Endothelial cell of umbilical vein (primary cell): ENCODE data around the gene SNCA. TPM values are rescaled to one million over a fixed set of nuclear protein-coding genes. Genes with fewer than 3 reads are reported as not detected.

Experiments
- BruUV-seq: library from RNA; stranded (reverse); fragments of 400-500 nt; replicated peaks from 2 replicates; lab custom pipeline; 2021; lab: Mats Ljungman, UMichigan
- CTCF ChIA-PET: fragments of 300-600, 350-600 bp; sonication (Branson Sonifier 250); formaldehyde crosslinking; loops from one replicate; lab custom pipeline; 2021; ENCODE audit warnings: antibody characterized with exemption, inconsistent platforms; lab: Charles Lee
- POLR2A ChIA-PET: fragments of 300-600, 350-600 bp; sonication (Branson Sonifier 250); formaldehyde crosslinking; loops from one replicate; lab custom pipeline; 2021; ENCODE audit warnings: antibody characterized with exemption, inconsistent platforms; lab: Charles Lee
- DNase-seq: peaks from one replicate; pipeline ENCODE4 v3.0.0-alpha.2; 2011; ENCODE audit warnings: low read depth, low spot score
- FAIRE-seq: peaks from 2 replicates; lab custom pipeline; 2011; peaks lifted over from hg19 to GRCh38; lab: Jason Lieb, UNC
- H2AFZ ChIP-seq: 2 replicates; pipeline ENCODE4 v1.6.0; 2012; ENCODE audit warnings: low read depth, low read length, control low read depth, inconsistent platforms
- H3K27ac ChIP-seq: 2 replicates; pipeline ENCODE4 v1.5.1; 2011; ENCODE audit warnings: low read depth, mild to moderate bottlenecking, control low read depth, low read length, moderate library complexity; ENCODE audit not compliant: insufficient read depth
- H3K27me3 ChIP-seq, 2 experiments: 2 replicates each; pipeline versions ENCODE4 v1.6.0 to v1.6.1; 2011; ENCODE audit warnings: low read length in 2 of 2, mixed read lengths in 1 of 2; ENCODE audit not compliant: control insufficient read depth in 2 of 2, insufficient read depth in 2 of 2
- H3K36me3 ChIP-seq, 2 experiments: 2 replicates in 1 of 2; 3 replicates in 1 of 2; pipeline ENCODE4 v1.5.1; 2011; ENCODE audit warnings: low read length in 2 of 2, mild to moderate bottlenecking in 1 of 2, moderate library complexity in 1 of 2; ENCODE audit not compliant: control insufficient read depth in 2 of 2, insufficient read depth in 2 of 2; ENCODE audit errors: extremely low read depth in 1 of 2
- H3K4me1 ChIP-seq: 3 replicates; pipeline ENCODE4 v1.5.1; 2011; ENCODE audit warnings: mild to moderate bottlenecking, low read length; ENCODE audit not compliant: control insufficient read depth, insufficient read depth; ENCODE audit errors: extremely low read depth
- H3K4me2 ChIP-seq: 2 replicates; pipeline ENCODE4 v1.6.1; 2011; ENCODE audit warnings: low read length, control low read depth, mixed read lengths; ENCODE audit not compliant: insufficient read depth
- H3K4me3 ChIP-seq, 3 experiments: fragments of 200-600 bp in 1 of 3; sonication (generic), shearing (Covaris generic) in 1 of 3; replicated peaks in 1 of 3; 2 replicates each; pipeline ENCODE4 v1.5.1; 2011 to 2016; ENCODE audit warnings: control low read depth in 3 of 3, low read length in 3 of 3, mild to moderate bottlenecking in 2 of 3, inconsistent platforms in 1 of 3, low read depth in 1 of 3, moderate library complexity in 1 of 3; ENCODE audit not compliant: insufficient read depth in 1 of 3
- H3K79me2 ChIP-seq: 2 replicates; pipeline ENCODE4 v1.6.0; 2012; ENCODE audit warnings: low read length, inconsistent platforms; ENCODE audit not compliant: control insufficient read depth, insufficient read depth
- H3K9ac ChIP-seq: replicated peaks from 2 replicates; pipeline ENCODE3; 2011; ENCODE audit warnings: low read length, control low read depth; ENCODE audit not compliant: insufficient read depth; ENCODE audit errors: extremely low read depth
- H3K9me1 ChIP-seq: replicated peaks from 3 replicates; pipeline ENCODE4 v1.6.0; 2011; ENCODE audit warnings: mild to moderate bottlenecking, low read length; ENCODE audit not compliant: control insufficient read depth, insufficient read depth; ENCODE audit errors: extremely low read depth
- H3K9me3 ChIP-seq: replicated peaks from 2 replicates; pipeline ENCODE4 v1.5.1; 2012; ENCODE audit warnings: low read length, inconsistent platforms; ENCODE audit not compliant: control insufficient read depth, insufficient read depth
- H4K20me1 ChIP-seq: replicated peaks from 2 replicates; pipeline ENCODE3; 2011; ENCODE audit warnings: mild to moderate bottlenecking, low read length; ENCODE audit not compliant: control insufficient read depth, insufficient read depth; ENCODE audit errors: extremely low read depth
- EZH2 ChIP-seq: IDR thresholded peaks from 2 replicates; pipeline ENCODE4 v1.6.1; 2012; ENCODE audit warnings: borderline replicate concordance, low read depth, mild to moderate bottlenecking, moderate library complexity, low read length, inconsistent platforms; ENCODE audit not compliant: severe bottlenecking
- FOS ChIP-seq: IDR thresholded peaks from 2 replicates; pipeline ENCODE4 v1.6.1; 2011; ENCODE audit warnings: mild to moderate bottlenecking, low read length, moderate library complexity, borderline replicate concordance; ENCODE audit not compliant: insufficient read depth
- GATA2 ChIP-seq: IDR thresholded peaks from 2 replicates; pipeline ENCODE4 v1.7.0; 2011; ENCODE audit warnings: low read depth, mild to moderate bottlenecking, moderate library complexity, mixed read lengths, low read length; ENCODE audit not compliant: insufficient read length, insufficient read depth
- JUN ChIP-seq: IDR thresholded peaks from 2 replicates; pipeline ENCODE4 v1.6.1; 2011; ENCODE audit warnings: borderline replicate concordance, low read depth; ENCODE audit not compliant: insufficient read length, insufficient read depth
- MYC ChIP-seq: IDR thresholded peaks from one replicate; pipeline ENCODE4 v1.6.1; 2011; ENCODE audit warnings: mild to moderate bottlenecking, low read depth, low read length
- POLR2A ChIP-seq: IDR thresholded peaks from 2 replicates; pipeline ENCODE4 v1.6.1; 2012; ENCODE audit warnings: low read depth, mild to moderate bottlenecking, control low read depth, low read length
- POLR2AphosphoS5 ChIP-seq: IDR thresholded peaks from 2 replicates; pipeline ENCODE4 v1.6.1; 2012; ENCODE audit warnings: low read depth, mild to moderate bottlenecking, control low read depth, low read length, moderate library complexity; ENCODE audit not compliant: insufficient read depth
- dilution Hi-C: fragments of 300-500 bp; cut with MboI; formaldehyde crosslinking; loops from one replicate; pipeline ENCODE4 v1.15.0; 2019; ENCODE audit warnings: low sequenced_read_pairs; ENCODE audit not compliant: extremely low pct_ligation_motif_present
- intact Hi-C: fragments of 100-400 bp; cut with micrococcal nuclease; formaldehyde crosslinking; loops from one replicate; pipeline ENCODE4 v1.10.0; 2022
- polyA plus RNA-seq, 4 experiments: library from polyadenylated mRNA; depleted of rRNA in 3 of 4; stranded (reverse) in 3 of 4; unstranded in 1 of 4; fragments of >200 nt; gene quantifications; 2 replicates each; pipeline versions ENCODE4 v1.2.1 to v1.2.3, GENCODE V29; 2011 to 2012; ENCODE audit warnings: missing spikeins in 1 of 4
- total RNA-seq: library from RNA; stranded (reverse); gene quantifications from 2 replicates; pipeline ENCODE4 v1.2.3, GENCODE V29; 2021
- TF ChIP-seq, protein P1 (sequence below): IDR thresholded peaks from 2 replicates; pipeline ENCODE4 v1.6.1; 2011; ENCODE audit not compliant: insufficient read depth, insufficient read length
- TF ChIP-seq, protein P2 (sequence below), 2 donors: IDR thresholded peaks; 1 replicate in 1 of 2; 2 replicates in 1 of 2; pipeline ENCODE4 v1.5.1; 2011; ENCODE audit warnings: low read length in 2 of 2, mild to moderate bottlenecking in 2 of 2, moderate library complexity in 2 of 2, control low read depth in 1 of 2, inconsistent platforms in 1 of 2, low read depth in 1 of 2; ENCODE audit not compliant: insufficient read depth in 1 of 2; ENCODE audit errors: extremely low read depth in 1 of 2

SNCA gene
- total and polyA plus RNA-seq, 2 donors (not counting 3 experiments of a cell fraction or from before 2014, with no cell fraction given), result 76.8 to 116 TPM

DNA sequence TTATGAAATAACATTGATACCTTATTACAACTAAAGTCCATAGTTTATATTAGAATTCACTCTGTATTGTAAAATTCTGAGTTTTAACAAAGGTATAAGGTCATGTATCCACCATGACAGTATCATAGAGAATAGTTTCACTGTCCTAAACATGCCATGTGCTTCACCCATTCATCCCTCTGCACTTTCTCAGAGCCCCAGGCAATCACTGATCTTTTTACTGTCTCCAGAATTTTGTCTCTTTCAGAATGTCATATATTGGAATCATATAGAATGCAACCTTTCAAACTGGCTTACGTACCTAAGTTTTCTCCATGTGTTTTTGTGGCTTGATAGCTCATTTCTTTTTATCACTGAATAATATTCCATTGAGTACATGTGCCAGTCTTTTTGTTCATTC, 33.9 kb downstream of the SNCA start:
- Histone ChIP-seq H3K4me3 (no peak overlapping the region), H3K27ac (no peak overlapping the region), H2AFZ (no peak overlapping the region), H3K9me1 (no peaks in the 10 kb centered on the region), H3K4me2 (no peak overlapping the region), H3K9me3 (no peaks in the 10 kb centered on the region), H4K20me1 (no peaks in the 10 kb centered on the region), H3K4me1 (peaks cover 39% of the 10 kb centered on the region), H3K9ac (no peak overlapping the region), H3K79me2 (peaks cover 36% of the 10 kb centered on the region), H3K27me3 (no peaks in the 10 kb centered on the region), H3K36me3 (peaks cover 0 to 2% of the 10 kb centered on the region in 2 experiments)
- ChIA-PET CTCF (interaction anchor here (1.2 to 1.5 kb wide), 2 partner anchors 13 to 18 kb away, joined by 3 to 4 read pairs; no protein-coding TSS in a partner anchor), POLR2A (no interaction called here)
- no TSS peak for BruUV-seq
- DNase-seq (no peak), FAIRE-seq (no peak)
- TF ChIP-seq MYC, result no peak
- no peak for TF ChIP-seq FOS
- no peak for TF ChIP-seq JUN
- intact Hi-C loops, result no loop called here
- dilution Hi-C loops, result no loop called here

DNA sequence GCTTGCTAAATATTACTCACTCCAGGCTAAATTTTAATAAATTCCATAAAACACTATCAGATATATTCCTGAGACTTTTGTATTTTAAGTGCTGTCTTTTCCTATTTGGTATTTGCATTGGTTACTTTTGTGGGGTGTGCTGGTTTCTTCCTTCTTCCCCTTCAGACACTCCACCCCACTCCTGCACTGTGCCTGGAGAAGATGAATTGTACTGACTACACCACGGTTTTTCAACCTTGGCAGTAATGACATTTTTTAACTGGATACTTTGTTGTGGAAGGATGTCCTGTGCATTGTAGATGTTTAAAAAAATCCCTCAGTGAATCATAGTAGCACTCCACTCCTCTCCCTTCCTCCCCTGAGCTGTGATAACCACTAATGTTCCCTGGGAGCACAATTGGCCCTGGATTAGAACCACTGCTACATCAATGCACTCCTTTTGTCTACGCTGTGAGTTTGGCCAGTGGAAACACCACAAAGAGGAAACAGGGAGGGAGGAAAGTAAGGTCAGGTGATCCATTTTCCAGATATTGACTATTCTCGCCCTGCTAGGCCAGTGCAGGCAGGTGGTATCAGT, 36.3 kb downstream of the SNCA start:
- Histone ChIP-seq H2AFZ (peak overlapping the region; percentile 2), H3K79me2 (peaks cover 33% of the 10 kb centered on the region), H3K9ac (peak overlapping the region; percentile 83), H3K27ac (peak overlapping the region; percentile 90), H3K9me3 (no peaks in the 10 kb centered on the region), H3K4me2 (peak overlapping the region; percentile 86), H3K4me3 (peak overlapping the region in 1 of 3 experiments; percentile 45), H3K4me1 (peaks cover 53% of the 10 kb centered on the region), H4K20me1 (no peaks in the 10 kb centered on the region), H3K9me1 (no peaks in the 10 kb centered on the region), H3K27me3 (no peaks in the 10 kb centered on the region), H3K36me3 (peaks cover 0 to 2% of the 10 kb centered on the region in 2 experiments)
- BruUV-seq, result no TSS peak
- FAIRE-seq (peak; percentile 87), DNase-seq (peak; percentile 94)
- TF ChIP-seq EZH2 (no peak), POLR2AphosphoS5 (peak; percentile 26), POLR2A (no peak), MYC (no peak), FOS (peak; percentile 64), JUN (peak; percentile 55), GATA2 (peak; percentile 51)
- TF ChIP-seq, protein P1, sequence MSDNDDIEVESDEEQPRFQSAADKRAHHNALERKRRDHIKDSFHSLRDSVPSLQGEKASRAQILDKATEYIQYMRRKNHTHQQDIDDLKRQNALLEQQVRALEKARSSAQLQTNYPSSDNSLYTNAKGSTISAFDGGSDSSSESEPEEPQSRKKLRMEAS, result no peak
- TF ChIP-seq, protein P2, sequence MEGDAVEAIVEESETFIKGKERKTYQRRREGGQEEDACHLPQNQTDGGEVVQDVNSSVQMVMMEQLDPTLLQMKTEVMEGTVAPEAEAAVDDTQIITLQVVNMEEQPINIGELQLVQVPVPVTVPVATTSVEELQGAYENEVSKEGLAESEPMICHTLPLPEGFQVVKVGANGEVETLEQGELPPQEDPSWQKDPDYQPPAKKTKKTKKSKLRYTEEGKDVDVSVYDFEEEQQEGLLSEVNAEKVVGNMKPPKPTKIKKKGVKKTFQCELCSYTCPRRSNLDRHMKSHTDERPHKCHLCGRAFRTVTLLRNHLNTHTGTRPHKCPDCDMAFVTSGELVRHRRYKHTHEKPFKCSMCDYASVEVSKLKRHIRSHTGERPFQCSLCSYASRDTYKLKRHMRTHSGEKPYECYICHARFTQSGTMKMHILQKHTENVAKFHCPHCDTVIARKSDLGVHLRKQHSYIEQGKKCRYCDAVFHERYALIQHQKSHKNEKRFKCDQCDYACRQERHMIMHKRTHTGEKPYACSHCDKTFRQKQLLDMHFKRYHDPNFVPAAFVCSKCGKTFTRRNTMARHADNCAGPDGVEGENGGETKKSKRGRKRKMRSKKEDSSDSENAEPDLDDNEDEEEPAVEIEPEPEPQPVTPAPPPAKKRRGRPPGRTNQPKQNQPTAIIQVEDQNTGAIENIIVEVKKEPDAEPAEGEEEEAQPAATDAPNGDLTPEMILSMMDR (IDR thresholded peaks at IDR 0.05; ENCODE audit: extremely low read depth in 1 of 2, insufficient read depth in 1 of 2, low read depth in 1 of 2, low read length in 2 of 2), result no peak
- ChIA-PET POLR2A (no interaction called here), CTCF (interaction anchor here (0.8 to 1.7 kb wide), 8 partner anchors 11 to 314 kb away, joined by 3 to 6 read pairs (median 4); no protein-coding TSS in a partner anchor)
- dilution Hi-C loops, result no loop called here
- intact Hi-C loops, result loop anchor here (1.0 to 2.0 kb wide), 4 partner anchors 37 to 312 kb away; partner anchors contain the start of gene SNCA
